Measurements from ENCODE around the gene SLC28A3. TPM values are rescaled to one million over a fixed set of nuclear protein-coding genes. Genes with fewer than 3 reads are reported as not detected.

SLC28A3 gene
- total RNA-seq, 1 donor from 2014 or later, result 0.10 TPM

- no peak for DNase-seq (ENCODE audit: low spot score)
Measured at GRCh38 chr9:84251921-84252320, 88.6 kb downstream of the SLC28A3 start.

DNA sequence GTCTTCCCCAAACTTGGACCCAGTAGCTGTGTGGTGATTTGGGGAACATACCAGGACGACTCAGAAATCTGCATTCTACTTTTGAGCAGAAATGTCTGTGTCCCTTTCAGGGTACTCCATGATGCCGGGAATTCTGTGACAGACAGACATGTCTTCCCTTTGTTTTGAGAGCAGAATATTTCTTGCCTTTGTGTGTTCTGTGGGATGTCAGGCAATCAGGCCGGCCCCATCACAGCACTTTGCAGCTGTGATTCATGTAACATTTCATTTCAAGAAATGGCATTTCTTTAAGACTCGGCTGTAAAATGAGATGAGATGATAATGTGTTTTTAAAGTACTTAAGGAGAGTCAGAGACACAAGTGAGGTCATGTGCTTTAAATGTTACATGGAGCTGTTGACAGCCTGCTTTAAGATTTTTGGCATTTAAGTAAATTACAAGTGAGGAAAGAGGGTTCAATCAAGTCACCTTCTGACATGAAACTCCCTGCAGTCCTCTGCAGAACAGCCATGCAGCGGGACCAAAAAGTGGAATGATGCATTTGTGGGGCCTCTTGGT, 98.7 kb downstream of the SLC28A3 start:
- DNase-seq (ENCODE audit: low spot score), result no peak

DNA sequence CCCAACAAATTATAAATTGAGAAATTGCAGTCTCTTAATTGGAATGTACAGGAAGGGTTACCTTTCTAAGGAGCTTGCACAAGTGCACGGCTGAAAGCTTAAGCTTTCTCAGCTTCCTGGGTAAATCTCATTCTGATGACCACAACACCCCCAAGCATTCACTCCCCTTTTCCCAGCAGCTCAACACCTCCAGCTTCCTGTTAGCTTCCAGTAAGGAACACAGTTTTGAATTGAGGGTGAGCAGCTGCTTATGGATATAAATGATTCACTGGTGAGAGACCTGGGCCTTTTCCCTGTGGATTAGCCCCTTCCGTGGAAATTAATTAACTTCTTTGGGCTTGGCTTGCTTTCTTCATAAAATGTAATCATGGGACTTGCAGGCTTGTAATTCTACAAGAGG, 101.2 kb downstream of the SLC28A3 start:
- DNase-seq (ENCODE audit: low spot score), result no peak

- no peak for DNase-seq (ENCODE audit: low spot score)
Measured at GRCh38 chr9:84238652-84239051, 101.9 kb downstream of the SLC28A3 start.

GRCh38 chr9:84235511-84235910, 105.0 kb downstream of the SLC28A3 start:
- no peak for DNase-seq (ENCODE audit: low spot score)

DNA sequence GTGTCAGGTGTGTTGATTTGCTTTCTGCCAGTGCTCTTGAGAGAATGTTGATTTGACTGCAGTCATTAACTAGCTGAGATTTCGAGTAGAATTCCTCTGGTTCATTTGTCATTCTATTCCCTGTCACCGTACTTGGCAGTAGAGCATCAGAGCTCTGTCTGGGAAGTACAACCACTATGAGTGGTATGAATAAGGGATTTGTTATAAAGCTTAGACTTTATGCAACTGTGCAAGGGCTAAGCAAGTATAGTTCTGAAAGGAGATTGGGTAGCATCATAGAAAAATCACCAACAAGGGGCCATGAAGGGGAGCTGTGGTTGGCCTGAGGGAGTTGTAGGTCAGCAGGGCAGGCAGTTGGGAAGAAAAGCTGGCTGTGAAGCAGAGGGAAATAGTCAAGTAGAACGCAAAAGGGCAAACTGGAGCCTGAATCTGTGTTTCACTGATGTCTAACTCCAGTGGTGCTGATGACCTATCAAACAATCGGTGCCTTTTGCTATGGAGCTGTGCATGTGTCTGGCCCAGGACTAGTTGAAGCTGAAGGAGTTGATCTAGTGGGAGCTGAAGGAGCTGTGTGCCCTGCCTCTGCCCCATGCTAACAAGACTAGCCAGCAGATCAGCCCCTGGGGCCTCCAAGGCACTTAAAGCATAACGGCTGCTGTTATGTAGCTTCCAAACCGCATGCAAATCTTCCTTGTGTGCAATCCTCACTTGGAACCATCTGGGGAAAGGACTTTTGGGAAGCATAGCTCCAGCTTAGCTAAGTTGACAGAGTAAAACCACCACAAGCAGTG, 110.0 kb downstream of the SLC28A3 start:
- DNase-seq (ENCODE audit: low spot score), result no peak

DNA sequence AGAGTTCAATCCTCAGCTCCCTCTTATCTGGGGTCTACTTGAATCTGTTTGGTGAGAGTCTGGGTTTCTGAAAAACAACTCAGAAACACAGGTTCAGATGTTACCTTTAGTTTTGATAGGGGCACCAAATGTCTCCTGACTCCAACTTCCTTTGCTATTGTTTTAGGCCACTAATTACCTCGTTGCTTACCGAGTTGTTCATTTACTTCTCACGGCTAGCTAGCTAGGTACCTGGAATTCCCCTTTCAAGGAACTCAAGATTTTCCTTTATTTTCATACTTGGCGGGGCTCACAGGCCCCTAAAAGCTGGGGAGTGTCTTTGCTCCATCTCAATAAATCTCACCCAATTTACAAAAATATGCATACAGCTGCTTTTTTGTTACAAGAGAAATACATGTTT, 111.4 kb downstream of the SLC28A3 start:
- no peak for DNase-seq (ENCODE audit: low spot score)

DNA sequence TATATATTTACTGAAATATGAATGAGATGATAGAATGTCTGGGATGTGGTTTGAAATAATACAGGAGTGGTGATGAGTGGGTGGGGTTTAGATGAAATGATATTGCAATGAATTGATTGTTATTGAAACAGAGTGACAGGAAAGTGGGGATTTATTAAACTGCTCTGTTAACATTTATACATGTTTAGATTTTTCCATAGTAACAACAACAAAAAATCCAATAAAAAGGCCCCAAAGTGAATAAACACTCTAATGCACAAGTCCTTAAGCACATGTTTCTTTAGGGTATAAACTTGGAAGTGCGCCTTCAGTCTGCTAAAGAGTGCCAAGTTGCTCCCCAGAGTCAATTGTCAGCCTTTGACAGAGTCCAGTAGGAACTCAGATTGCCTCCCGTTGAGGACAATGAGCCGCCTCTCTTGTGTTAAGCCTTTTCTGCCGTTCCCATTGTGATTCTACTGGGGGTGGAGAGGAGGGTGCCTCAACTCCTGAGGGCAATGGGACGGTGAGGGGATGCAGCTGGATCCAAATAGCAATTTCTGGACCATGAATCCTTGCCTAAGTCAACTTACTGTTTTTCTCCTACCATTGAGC, 112.3 kb downstream of the SLC28A3 start:
- DNase-seq (ENCODE audit: low spot score), result no peak

DNA sequence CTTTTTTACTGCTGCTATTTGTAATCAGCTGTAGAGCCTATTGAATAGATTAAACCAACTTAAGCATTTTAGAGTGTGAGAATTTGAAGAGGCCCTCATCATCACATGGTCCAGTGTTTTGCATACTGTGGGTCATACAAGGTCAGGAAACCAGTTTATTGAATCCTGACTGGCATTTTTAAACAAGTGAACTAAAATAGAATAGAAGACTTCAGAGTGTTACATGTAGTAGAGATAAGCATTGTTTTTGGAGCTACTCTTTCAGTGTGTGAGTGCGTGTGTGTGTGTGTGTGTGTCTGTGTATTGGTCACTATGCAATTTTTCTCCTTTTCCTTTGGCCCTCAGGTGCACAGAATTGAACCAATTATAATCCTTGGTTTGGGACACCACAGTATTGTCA, 114.4 kb downstream of the SLC28A3 start:
- DNase-seq (ENCODE audit: low spot score), result no peak

All from mesenteric fat pad (tissue), 1 donor.